Uterus (tissue), 2 donors: Measurements from ENCODE around the gene ROCK2.

Source experiments
- CTCF ChIP-seq, 4 experiments: fragments of 200-600 bp in 2 of 4; fragments of 450-650 bp in 2 of 4; sonication (generic) in 2 of 4; IDR thresholded peaks; one replicate each; pipeline ENCODE4 v1.5.1; 2016 to 2019; ENCODE audit warnings: antibody characterized with exemption in 4 of 4, mild to moderate bottlenecking in 2 of 4, moderate library complexity in 1 of 4
- POLR2A ChIP-seq, 2 donors: fragments of 450-650 bp; IDR thresholded peaks; one replicate each; pipeline ENCODE4 v1.6.1; 2016; ENCODE audit warnings: antibody characterized with exemption in 2 of 2, mild to moderate bottlenecking in 1 of 2, moderate library complexity in 1 of 2

DNA sequence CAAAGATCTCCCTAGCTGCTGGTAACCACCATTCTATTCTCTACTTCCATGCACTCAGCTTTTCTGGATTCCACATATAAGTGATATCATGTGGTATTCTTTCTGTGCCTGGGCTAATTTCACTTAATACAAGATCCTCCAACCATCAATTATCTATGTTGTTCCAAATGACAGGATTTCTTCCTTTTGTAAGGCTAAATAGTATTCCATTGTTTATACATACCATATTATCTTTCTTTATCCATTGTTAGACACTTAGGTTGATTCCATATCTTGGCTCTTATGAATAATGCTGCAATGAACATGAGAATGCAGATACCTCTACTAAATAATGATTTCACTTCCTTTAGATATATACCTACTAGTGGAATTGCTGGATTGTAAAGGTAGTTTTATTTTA is 66.2 kb downstream of the ROCK2 start:
- TF ChIP-seq CTCF (IDR thresholded peaks at IDR 0.05) (no peak), POLR2A (IDR thresholded peaks at IDR 0.05) (no peak)
